Stomach smooth muscle (tissue), 2 donors: ENCODE results near the gene KCTD16.

ENCODE experiments used
- H3K27ac ChIP-seq: one replicate; pipeline ENCODE4 v1.7.0; 2013; ENCODE audit warnings: mild to moderate bottlenecking, low read length, inconsistent platforms
- H3K27me3 ChIP-seq, 2 donors: one replicate each; pipeline ENCODE4 v1.7.0; 2013; ENCODE audit warnings: low read length in 2 of 2; ENCODE audit not compliant: insufficient read depth in 2 of 2, control insufficient read depth in 1 of 2
- H3K36me3 ChIP-seq, 2 donors: one replicate each; pipeline ENCODE4 v1.7.0; 2013; ENCODE audit warnings: low read length in 2 of 2; ENCODE audit not compliant: control insufficient read depth in 2 of 2, insufficient read depth in 2 of 2
- H3K4me1 ChIP-seq: one replicate; pipeline ENCODE4 v1.7.0; 2013; ENCODE audit warnings: low read length; ENCODE audit not compliant: control insufficient read depth, insufficient read depth
- H3K4me3 ChIP-seq, 2 donors: one replicate each; pipeline ENCODE4 v1.7.0; 2013; ENCODE audit warnings: low read length in 2 of 2
- H3K9ac ChIP-seq, 2 donors: one replicate each; pipeline ENCODE4 v1.7.0; 2013; ENCODE audit warnings: low read length in 2 of 2, mild to moderate bottlenecking in 1 of 2
- H3K9me3 ChIP-seq, 2 donors: one replicate each; pipeline ENCODE4 v1.7.0; 2013; ENCODE audit warnings: low read length in 2 of 2; ENCODE audit not compliant: control insufficient read depth in 2 of 2
- donor health status: healthy.
- donor health status: Pancreatic carcinoma.

Gene KCTD16

DNA sequence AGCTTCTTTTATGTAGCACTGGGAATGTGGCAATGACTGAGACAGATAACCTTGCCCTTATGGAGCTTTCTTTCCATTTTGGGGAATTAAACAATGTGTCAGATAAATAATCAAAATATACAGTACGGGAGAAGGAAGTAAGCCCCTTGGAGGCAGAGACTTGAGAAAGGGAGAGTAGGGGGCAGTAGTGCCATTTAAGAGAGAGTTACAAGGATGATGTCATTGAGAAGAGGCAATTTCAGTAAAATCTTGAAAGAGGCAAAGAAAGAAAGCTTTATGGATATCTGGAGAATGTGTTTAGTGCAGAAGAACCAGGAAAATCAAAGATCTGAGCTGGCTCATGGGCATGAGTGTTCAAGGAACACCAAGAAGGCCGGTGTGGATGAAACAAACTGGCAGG is 77.3 kb downstream of the KCTD16 start:
- H3K27ac ChIP-seq: no peak overlapping the region

DNA sequence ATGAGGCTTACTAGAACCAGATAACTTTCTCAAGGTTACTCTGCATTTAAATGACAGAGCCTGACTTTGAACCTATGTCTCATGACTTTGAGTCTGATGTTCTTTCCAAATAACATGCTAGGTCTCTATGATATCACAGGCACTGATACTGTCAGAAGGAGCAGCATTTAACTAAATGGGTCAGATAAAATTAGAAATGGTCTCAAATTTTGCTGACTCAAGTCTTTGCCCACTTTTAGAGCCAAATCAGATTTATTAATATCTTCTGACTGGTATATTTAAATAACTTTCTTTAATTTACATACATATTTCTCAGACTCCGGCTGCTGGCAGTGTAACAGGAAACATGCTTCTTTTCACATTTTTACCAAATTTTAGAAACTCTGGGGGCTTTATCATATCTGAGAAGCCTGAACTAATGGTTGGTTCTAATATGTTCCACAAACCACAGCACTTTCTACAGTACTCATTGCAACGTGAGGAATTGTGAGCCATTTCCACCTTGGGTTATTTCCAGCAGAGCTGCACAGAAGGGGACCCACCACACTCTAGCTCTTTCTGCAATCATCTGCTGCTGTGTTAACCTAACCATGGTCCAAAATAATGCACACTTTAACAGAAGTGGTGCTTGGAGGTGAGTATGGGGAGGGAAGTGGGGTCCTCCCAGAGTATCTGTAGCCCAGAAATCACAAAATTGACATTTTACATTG is 79.2 kb downstream of the KCTD16 start:
- Histone ChIP-seq H3K4me1 (no peaks in the 10 kb centered on the region), H3K4me3 (no peak overlapping the region), H3K36me3 (no peaks in the 10 kb centered on the region)

More for the DNA sequence above, 77.3 kb downstream of the KCTD16 start:
- H3K36me3 ChIP-seq: no peaks in the 10 kb centered on the region
- H3K9ac ChIP-seq: no peak overlapping the region
- H3K4me3 ChIP-seq: no peak overlapping the region
- H3K9me3 ChIP-seq: no peaks in the 10 kb centered on the region
- H3K4me1 ChIP-seq: no peaks in the 10 kb centered on the region
- H3K27me3 ChIP-seq: no peaks in the 10 kb centered on the region

DNA sequence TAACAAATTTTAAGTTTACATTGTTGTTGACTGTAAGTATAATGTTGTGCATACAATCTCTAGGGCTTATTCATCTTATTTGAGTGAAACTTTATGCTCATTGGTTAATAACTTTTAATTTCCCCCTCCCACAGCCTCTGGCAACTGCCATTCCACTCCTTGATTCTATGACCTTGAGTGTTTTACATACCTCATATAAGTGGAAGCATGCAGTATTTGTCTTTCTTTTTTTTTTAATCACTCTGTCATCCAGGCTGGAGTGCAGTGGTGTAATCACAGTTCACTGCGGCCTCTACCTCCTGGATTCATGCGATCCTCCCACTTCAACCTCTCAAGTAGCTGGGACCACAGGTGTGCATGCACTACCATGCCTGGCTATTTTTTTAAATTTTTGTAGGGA is 83.9 kb downstream of the KCTD16 start:
- H3K4me1 ChIP-seq: no peaks in the 10 kb centered on the region
- H3K4me3 ChIP-seq: no peak overlapping the region
- H3K27me3 ChIP-seq: no peaks in the 10 kb centered on the region
- H3K36me3 ChIP-seq: no peaks in the 10 kb centered on the region
- H3K27ac ChIP-seq: no peak overlapping the region
- no peaks in the 10 kb centered on the region for H3K9me3 ChIP-seq
- no peak overlapping the region for H3K9ac ChIP-seq

More for the DNA sequence above, 79.2 kb downstream of the KCTD16 start:
- Histone ChIP-seq H3K9ac (no peak overlapping the region), H3K9me3 (no peaks in the 10 kb centered on the region), H3K27me3 (no peaks in the 10 kb centered on the region), H3K27ac (no peak overlapping the region)

DNA sequence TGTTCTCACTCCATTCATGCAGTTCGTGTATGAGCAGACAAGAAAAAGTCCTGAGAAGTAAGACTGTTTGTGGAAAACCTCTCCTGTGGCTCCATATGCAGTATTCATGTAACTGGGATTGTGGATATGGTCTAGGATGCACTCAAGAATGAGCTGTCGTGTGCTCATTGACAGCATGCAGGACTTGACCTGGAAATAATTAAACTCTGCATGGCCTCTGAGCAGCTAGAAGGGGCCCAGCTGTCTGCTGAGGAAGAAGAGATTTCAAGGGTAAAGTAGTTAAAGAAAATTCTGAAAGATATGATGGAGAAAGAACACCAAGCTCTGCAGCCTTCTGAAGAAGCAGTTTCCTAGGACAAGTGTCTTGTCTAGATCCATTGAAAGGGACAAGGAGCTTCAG is 89.4 kb downstream of the KCTD16 start:
- Histone ChIP-seq H3K9ac (no peak overlapping the region), H3K4me1 (no peaks in the 10 kb centered on the region), H3K9me3 (no peaks in the 10 kb centered on the region), H3K4me3 (no peak overlapping the region), H3K36me3 (no peaks in the 10 kb centered on the region), H3K27ac (no peak overlapping the region), H3K27me3 (no peaks in the 10 kb centered on the region)

DNA sequence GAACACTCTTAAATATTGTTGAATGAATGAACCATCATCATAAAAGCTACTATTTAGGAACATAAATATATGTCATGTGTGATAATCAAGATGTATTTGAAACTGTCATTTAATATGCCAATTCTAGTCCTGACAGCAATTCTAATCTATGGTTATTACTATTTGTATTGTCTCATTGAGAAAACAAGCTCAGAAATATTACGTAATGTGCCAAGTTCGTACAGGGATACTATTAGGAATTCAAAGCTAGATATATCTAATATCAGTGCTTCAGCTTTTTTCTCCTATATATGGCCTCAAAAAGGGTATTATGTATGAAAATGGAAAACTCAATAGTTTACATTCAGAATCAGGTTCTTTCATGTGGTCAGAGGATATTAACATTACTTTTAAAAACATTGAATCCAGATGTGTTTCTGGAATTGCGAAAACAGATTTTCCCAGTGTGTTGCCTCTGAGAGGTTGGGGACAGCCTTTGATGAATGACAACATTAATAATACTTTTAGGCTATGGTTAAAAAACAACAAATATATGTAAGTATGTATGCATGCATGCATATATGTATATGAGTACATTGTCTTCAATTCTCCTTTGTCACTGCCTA is 95.1 kb downstream of the KCTD16 start:
- no peak overlapping the region for H3K4me3 ChIP-seq
- H3K9ac ChIP-seq: no peak overlapping the region
- no peaks in the 10 kb centered on the region for H3K36me3 ChIP-seq
- H3K4me1 ChIP-seq: no peaks in the 10 kb centered on the region
- no peaks in the 10 kb centered on the region for H3K9me3 ChIP-seq
- H3K27ac ChIP-seq: no peak overlapping the region
- H3K27me3 ChIP-seq: no peaks in the 10 kb centered on the region

DNA sequence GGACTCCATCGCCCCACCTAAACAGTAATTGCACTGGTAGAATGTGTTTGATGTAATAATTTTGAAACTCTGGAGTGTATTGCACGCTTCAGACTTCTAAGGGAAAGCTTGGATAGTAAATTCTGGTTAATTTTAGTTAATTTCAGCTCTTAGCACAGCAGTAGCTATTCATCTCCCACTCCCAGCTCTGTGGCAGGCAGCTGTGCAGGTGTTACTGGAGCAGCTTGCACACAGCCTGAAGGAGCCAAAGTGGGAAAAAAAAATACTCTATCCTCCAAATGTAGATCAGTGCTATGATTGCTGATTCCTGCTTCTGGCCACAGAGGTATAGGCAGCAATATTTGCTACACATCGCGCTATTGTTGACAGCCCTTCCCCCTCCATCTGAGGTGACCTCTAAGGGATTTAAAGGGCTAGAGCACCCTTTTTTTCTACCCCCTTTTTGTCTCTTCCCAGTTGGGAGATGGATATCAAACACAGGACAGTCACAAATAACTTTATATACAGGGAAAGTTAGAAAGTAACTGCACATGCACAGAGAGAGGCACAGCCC is 97.4 kb downstream of the KCTD16 start:
- Histone ChIP-seq H3K36me3 (no peaks in the 10 kb centered on the region), H3K4me1 (no peaks in the 10 kb centered on the region), H3K4me3 (no peak overlapping the region), H3K9me3 (no peaks in the 10 kb centered on the region), H3K27ac (no peak overlapping the region), H3K27me3 (no peaks in the 10 kb centered on the region), H3K9ac (no peak overlapping the region)

DNA sequence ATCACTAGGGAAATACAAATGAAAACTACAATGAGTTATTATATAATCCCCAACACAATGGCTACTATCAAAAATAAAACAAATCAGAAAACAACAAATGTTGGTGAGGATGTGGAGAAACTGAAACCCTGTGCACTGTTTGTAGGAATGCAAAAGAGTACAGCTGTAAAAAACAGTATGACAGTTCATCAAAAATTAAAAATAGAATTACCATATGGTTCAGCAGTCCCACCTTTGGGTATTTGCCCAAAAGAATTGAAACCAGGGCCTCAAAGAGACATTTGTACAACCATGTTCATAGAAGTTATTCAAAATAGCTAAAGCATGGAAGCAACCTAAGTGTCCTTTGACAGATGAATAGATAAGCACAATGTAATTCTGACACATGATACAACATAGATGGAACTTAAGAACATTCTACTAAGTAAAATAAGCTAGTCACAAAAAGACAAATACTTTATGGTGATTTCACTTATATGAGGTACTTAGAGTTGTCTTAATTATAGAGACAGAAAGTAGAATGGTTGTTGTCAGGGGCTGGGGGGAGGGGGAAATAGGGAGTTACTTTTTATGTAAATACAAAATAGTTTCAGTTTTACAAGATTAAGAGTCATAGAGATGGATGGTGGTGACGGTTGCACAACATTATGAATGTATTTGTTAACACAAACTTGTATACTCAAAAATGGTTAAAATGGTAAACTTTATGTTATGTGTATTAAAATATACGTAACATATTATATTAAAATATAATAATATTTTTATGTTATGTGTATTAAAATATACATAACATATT is 102.8 kb downstream of the KCTD16 start:
- Histone ChIP-seq H3K9me3 (no peaks in the 10 kb centered on the region), H3K36me3 (no peaks in the 10 kb centered on the region), H3K27ac (no peak overlapping the region), H3K9ac (no peak overlapping the region), H3K27me3 (no peaks in the 10 kb centered on the region), H3K4me1 (no peaks in the 10 kb centered on the region), H3K4me3 (no peak overlapping the region)

DNA sequence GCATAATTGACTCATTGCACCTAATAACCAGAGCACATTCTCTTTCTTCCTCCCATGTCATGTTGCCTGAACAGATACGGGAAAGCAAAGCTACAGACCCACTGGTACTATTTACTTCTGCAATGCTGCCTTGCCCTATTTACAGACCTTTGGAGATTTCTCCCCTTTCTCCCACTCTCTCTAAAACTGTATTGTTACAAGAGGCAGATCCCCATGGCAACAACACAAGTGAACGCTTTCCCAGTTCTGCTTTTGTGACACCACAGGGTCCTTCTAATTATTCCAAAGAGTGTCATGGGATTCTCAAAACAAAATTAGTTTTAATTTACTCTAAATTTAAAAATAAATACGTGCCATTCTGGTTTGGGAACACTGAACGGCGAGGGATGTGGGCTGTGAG is 104.7 kb downstream of the KCTD16 start:
- Histone ChIP-seq H3K4me1 (no peaks in the 10 kb centered on the region), H3K27ac (no peak overlapping the region), H3K27me3 (no peaks in the 10 kb centered on the region), H3K9ac (no peak overlapping the region), H3K36me3 (no peaks in the 10 kb centered on the region), H3K4me3 (no peak overlapping the region), H3K9me3 (no peaks in the 10 kb centered on the region)

DNA sequence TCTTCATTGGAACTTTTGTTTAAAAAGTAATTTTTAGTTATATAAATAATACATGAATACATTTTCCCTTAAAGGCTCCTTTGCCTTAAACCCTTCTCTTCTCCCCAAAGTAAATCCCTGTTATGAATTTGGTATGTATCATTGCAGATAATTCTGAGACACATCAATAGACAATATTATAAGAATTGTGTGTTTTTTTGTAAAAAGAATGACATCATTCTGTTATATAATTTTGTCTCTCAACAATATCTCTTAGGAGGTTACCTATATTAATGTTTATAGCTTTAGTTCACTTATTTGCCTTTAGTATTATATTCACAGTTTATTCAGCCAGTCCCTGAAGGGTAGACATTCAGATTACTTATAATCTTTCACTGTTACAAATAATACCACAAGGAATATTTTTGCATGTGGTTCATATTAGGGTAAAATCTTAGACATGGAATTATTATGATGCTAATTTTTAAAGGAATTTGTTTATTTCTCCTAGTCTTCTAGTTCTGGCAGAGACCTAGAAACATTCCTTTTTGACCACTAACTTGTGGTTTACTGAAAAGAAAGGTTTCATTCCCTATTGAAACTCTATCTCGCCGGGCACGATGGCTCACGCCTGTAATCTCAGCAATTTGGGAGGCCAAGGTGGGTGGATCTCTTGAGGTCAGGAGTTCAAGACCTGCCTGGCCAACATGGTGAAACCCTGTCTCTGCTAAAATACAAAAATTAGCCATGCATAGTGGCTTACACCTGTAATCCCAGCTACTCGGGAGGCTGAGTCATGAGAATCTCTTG is 105.6 kb downstream of the KCTD16 start:
- Histone ChIP-seq H3K4me1 (no peaks in the 10 kb centered on the region), H3K27me3 (no peaks in the 10 kb centered on the region), H3K27ac (no peak overlapping the region), H3K4me3 (no peak overlapping the region), H3K9ac (no peak overlapping the region), H3K36me3 (no peaks in the 10 kb centered on the region), H3K9me3 (no peaks in the 10 kb centered on the region)

DNA sequence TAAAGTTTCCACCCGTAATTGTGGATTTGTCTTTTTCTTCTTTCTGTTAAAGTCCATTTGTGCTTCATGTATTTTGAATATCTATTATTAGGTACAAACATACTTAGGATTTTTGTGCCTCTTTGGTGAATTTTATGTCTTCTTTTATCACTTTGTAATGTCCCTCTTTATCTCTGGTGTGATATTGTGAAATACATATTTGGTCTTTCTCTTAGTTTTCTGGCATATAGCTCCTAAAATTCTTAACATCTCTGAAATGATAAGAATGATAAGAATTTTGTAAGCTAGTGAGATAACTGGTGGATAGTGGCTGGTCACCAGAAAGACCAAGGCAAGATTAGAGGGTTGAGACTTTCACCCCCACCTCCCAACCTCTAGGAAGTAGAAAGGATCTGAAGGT is 111.1 kb downstream of the KCTD16 start:
- Histone ChIP-seq H3K9me3 (no peaks in the 10 kb centered on the region), H3K27ac (no peak overlapping the region), H3K4me3 (no peak overlapping the region), H3K4me1 (no peaks in the 10 kb centered on the region), H3K27me3 (no peaks in the 10 kb centered on the region), H3K9ac (no peak overlapping the region), H3K36me3 (no peaks in the 10 kb centered on the region)
